GM21360 (cell line): ENCODE measurements around the gene H3-3A.
A peak's percentile ranks its signal among the peaks of the same experiment; 100 is the strongest.
"Not testable (repeated sequence)": the region's sequence is repeated elsewhere in the genome, so short reads cannot be mapped to it uniquely, and the experiment has no call there.

Source experiments
- ATAC-seq: cut with Tn5 transposase; IDR thresholded peaks from one replicate; pipeline ENCODE4 v1.9.1; 2021; ENCODE audit warnings: mild to moderate bottlenecking, moderate library complexity; ENCODE audit not compliant: unreplicated experiment

Gene H3-3A

GRCh38 chr1:226083302-226084101 lies 21.0 kb downstream of the H3-3A start:
- peak; percentile 85 for ATAC-seq

- no peak for ATAC-seq
These were observed 23.3 kb downstream of the H3-3A start for GRCh38 chr1:226085675-226086285.

- no peak for ATAC-seq
These were observed 24.3 kb downstream of the H3-3A start for GRCh38 chr1:226086776-226087175.

- no peak for ATAC-seq
These were observed 28.9 kb downstream of the H3-3A start for GRCh38 chr1:226091461-226091860.

GRCh38 chr1:226092048-226092820 lies 29.7 kb downstream of the H3-3A start:
- ATAC-seq, result not testable (repeated sequence)

- ATAC-seq, result no peak
These were observed 30.4 kb downstream of the H3-3A start for GRCh38 chr1:226092965-226093364.

GRCh38 chr1:226093621-226094020 lies 31.1 kb downstream of the H3-3A start:
- no peak for ATAC-seq

- ATAC-seq, result no peak
These were observed 31.9 kb downstream of the H3-3A start for GRCh38 chr1:226094451-226094850.

- no peak for ATAC-seq
These were observed 32.8 kb downstream of the H3-3A start for GRCh38 chr1:226095286-226095685.

- ATAC-seq, result no peak
These were observed 35.5 kb downstream of the H3-3A start for GRCh38 chr1:226097866-226098625.

- no peak for ATAC-seq
These were observed 36.6 kb downstream of the H3-3A start for GRCh38 chr1:226098870-226099835.

GRCh38 chr1:226100436-226101391 lies 38.2 kb downstream of the H3-3A start:
- no peak for ATAC-seq

- no peak for ATAC-seq
These were observed 42.2 kb downstream of the H3-3A start for GRCh38 chr1:226104671-226105121.

- no peak for ATAC-seq
These were observed 45.2 kb downstream of the H3-3A start for GRCh38 chr1:226107471-226108460.

GRCh38 chr1:226108935-226109828 lies 46.7 kb downstream of the H3-3A start:
- ATAC-seq, result no peak

- ATAC-seq, result peak; percentile 67
These were observed 47.3 kb downstream of the H3-3A start for GRCh38 chr1:226109829-226110248.
